Measurements from ENCODE around the gene ABHD2.

DNA sequence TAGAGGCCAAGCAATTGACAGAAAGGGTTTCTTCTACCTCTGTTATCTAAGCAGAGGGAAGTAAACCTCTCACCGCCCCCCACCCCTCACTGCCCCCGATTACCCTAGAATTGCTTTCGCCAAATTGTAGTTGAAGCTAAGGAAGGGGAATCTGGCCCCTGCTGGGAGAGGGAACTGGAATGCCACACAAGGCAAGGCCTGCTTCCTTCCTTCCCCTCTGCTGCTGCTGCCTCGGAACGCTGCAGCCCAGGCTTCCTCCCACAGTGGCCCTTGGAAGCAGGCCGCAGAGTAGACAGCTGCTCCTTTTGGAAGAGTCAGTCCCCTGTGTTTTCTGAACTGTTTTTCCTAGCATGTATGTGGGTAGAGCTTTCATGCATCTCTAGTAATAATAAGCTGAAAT, 111.5 kb downstream of the ABHD2 start:
- TF ChIP-seq, protein P1, sequence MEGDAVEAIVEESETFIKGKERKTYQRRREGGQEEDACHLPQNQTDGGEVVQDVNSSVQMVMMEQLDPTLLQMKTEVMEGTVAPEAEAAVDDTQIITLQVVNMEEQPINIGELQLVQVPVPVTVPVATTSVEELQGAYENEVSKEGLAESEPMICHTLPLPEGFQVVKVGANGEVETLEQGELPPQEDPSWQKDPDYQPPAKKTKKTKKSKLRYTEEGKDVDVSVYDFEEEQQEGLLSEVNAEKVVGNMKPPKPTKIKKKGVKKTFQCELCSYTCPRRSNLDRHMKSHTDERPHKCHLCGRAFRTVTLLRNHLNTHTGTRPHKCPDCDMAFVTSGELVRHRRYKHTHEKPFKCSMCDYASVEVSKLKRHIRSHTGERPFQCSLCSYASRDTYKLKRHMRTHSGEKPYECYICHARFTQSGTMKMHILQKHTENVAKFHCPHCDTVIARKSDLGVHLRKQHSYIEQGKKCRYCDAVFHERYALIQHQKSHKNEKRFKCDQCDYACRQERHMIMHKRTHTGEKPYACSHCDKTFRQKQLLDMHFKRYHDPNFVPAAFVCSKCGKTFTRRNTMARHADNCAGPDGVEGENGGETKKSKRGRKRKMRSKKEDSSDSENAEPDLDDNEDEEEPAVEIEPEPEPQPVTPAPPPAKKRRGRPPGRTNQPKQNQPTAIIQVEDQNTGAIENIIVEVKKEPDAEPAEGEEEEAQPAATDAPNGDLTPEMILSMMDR (IDR thresholded peaks at IDR 0.05): no peak
- no peak for TF ChIP-seq POLR2A (IDR thresholded peaks at IDR 0.05)
- no peak for TF ChIP-seq EP300 (IDR thresholded peaks at IDR 0.05)

All from tibial nerve (tissue), 4 donors.